Measurements from ENCODE around the gene MRPL23. TPM values are rescaled to one million over a fixed set of nuclear protein-coding genes. Genes with fewer than 3 reads are reported as not detected.

Gene MRPL23
- total RNA-seq, 1 donor from 2014 or later = 117 TPM

GRCh38 chr11:1916132-1916985 is 30.8 kb upstream of the MRPL23 start:
- Histone ChIP-seq H3K4me1 (no peaks in the 10 kb centered on the region), H3K27me3 (no peaks in the 10 kb centered on the region), H3K4me3 (no peak overlapping the region), H3K36me3 (no peaks in the 10 kb centered on the region), H3K9me3 (no peaks in the 10 kb centered on the region), H3K27ac (no peak overlapping the region)
- DNase-seq (ENCODE audit: low spot score in 2 of 2) = no peak
- intact Hi-C loops (cut with DNase I) = loop anchor here (1.0 to 5.0 kb wide), 2 partner anchors 23 to 34 kb away; no protein-coding TSS in a partner anchor
- TF ChIP-seq CTCF (IDR thresholded peaks at IDR 0.05) = no peak

GRCh38 chr11:1916986-1917522 is 30.1 kb upstream of the MRPL23 start:
- H3K36me3 ChIP-seq = no peaks in the 10 kb centered on the region

GRCh38 chr11:1917523-1918435 is 29.4 kb upstream of the MRPL23 start:
- H3K36me3 ChIP-seq = no peaks in the 10 kb centered on the region
- peak; percentile 39 to 63 (median 58) for TF ChIP-seq CTCF (IDR thresholded peaks at IDR 0.05)
- no peak overlapping the region for H3K27ac ChIP-seq
- H3K9me3 ChIP-seq = no peaks in the 10 kb centered on the region
- H3K4me1 ChIP-seq = no peaks in the 10 kb centered on the region
- no peak for DNase-seq (ENCODE audit: low spot score in 2 of 2)
- intact Hi-C loops (cut with DNase I) = loop anchor here (2.0 to 5.0 kb wide), 2 partner anchors 35 to 81 kb away; no protein-coding TSS in a partner anchor
- no peak overlapping the region for H3K4me3 ChIP-seq
- no peaks in the 10 kb centered on the region for H3K27me3 ChIP-seq

More at GRCh38 chr11:1916986-1917522, 30.1 kb upstream of the MRPL23 start:
- Histone ChIP-seq H3K27me3 (no peaks in the 10 kb centered on the region), H3K9me3 (no peaks in the 10 kb centered on the region), H3K4me1 (no peaks in the 10 kb centered on the region), H3K4me3 (no peak overlapping the region), H3K27ac (no peak overlapping the region)
- no peak for DNase-seq (ENCODE audit: low spot score in 2 of 2)
- TF ChIP-seq CTCF (IDR thresholded peaks at IDR 0.05) = no peak
- intact Hi-C loops (cut with DNase I) = loop anchor here (1.0 to 5.0 kb wide), 2 partner anchors 24 to 35 kb away; no protein-coding TSS in a partner anchor

- TF ChIP-seq CTCF (IDR thresholded peaks at IDR 0.05) = peak in 1 of 3 experiments; percentile 20
- H3K9me3 ChIP-seq = no peaks in the 10 kb centered on the region
- H3K4me3 ChIP-seq = no peak overlapping the region
- intact Hi-C loops (cut with DNase I) = loop anchor here (2.0 to 5.0 kb wide), 2 partner anchors 36 to 82 kb away; no protein-coding TSS in a partner anchor
- DNase-seq (ENCODE audit: low spot score in 2 of 2) = no peak
- H3K36me3 ChIP-seq = no peaks in the 10 kb centered on the region
- no peaks in the 10 kb centered on the region for H3K4me1 ChIP-seq
- H3K27me3 ChIP-seq = no peaks in the 10 kb centered on the region
- no peak overlapping the region for H3K27ac ChIP-seq
Observed at GRCh38 chr11:1918436-1919315, 28.5 kb upstream of the MRPL23 start.

All from ascending aorta (tissue), 2 donors.